GM19395 (cell line): ENCODE data around the gene C19orf47.

ENCODE experiments used
- ATAC-seq: cut with Tn5 transposase; IDR thresholded peaks from one replicate; pipeline ENCODE4 v1.9.1; 2021; ENCODE audit warnings: mild to moderate bottlenecking, moderate library complexity; ENCODE audit not compliant: unreplicated experiment

The C19orf47 gene

GRCh38 chr19:40284251-40284500 lies 64.0 kb downstream of the C19orf47 start:
- no peak for ATAC-seq

GRCh38 chr19:40283414-40284250 lies 64.6 kb downstream of the C19orf47 start:
- no peak for ATAC-seq

GRCh38 chr19:40282920-40283319 lies 65.3 kb downstream of the C19orf47 start:
- ATAC-seq = no peak

GRCh38 chr19:40282209-40282580 lies 66.0 kb downstream of the C19orf47 start:
- ATAC-seq = no peak

- ATAC-seq = no peak
Observed at GRCh38 chr19:40281381-40282208, 66.6 kb downstream of the C19orf47 start.

- ATAC-seq = no peak
Observed at GRCh38 chr19:40280608-40281221, 67.5 kb downstream of the C19orf47 start.

GRCh38 chr19:40279761-40280607 lies 68.2 kb downstream of the C19orf47 start:
- no peak for ATAC-seq

GRCh38 chr19:40279120-40279551 lies 69.1 kb downstream of the C19orf47 start:
- no peak for ATAC-seq

- ATAC-seq = no peak
Observed at GRCh38 chr19:40278361-40279035, 69.7 kb downstream of the C19orf47 start.

- no peak for ATAC-seq
Observed at GRCh38 chr19:40277356-40278059, 70.7 kb downstream of the C19orf47 start.

GRCh38 chr19:40274585-40275544 lies 73.3 kb downstream of the C19orf47 start:
- no peak for ATAC-seq

GRCh38 chr19:40273469-40274360 lies 74.5 kb downstream of the C19orf47 start:
- no peak for ATAC-seq

- no peak for ATAC-seq
Observed at GRCh38 chr19:40272261-40272660, 75.9 kb downstream of the C19orf47 start.

- ATAC-seq = no peak
Observed at GRCh38 chr19:40271706-40272105, 76.5 kb downstream of the C19orf47 start.

- ATAC-seq = no peak
Observed at GRCh38 chr19:40270362-40271089, 77.7 kb downstream of the C19orf47 start.
